Measurements from ENCODE around the gene CHEK2. TPM values are rescaled to one million over a fixed set of nuclear protein-coding genes. Genes with fewer than 3 reads are reported as not detected.

CHEK2 gene
- 31.4 and 35.0 TPM in 2 replicates for total RNA-seq

DNA sequence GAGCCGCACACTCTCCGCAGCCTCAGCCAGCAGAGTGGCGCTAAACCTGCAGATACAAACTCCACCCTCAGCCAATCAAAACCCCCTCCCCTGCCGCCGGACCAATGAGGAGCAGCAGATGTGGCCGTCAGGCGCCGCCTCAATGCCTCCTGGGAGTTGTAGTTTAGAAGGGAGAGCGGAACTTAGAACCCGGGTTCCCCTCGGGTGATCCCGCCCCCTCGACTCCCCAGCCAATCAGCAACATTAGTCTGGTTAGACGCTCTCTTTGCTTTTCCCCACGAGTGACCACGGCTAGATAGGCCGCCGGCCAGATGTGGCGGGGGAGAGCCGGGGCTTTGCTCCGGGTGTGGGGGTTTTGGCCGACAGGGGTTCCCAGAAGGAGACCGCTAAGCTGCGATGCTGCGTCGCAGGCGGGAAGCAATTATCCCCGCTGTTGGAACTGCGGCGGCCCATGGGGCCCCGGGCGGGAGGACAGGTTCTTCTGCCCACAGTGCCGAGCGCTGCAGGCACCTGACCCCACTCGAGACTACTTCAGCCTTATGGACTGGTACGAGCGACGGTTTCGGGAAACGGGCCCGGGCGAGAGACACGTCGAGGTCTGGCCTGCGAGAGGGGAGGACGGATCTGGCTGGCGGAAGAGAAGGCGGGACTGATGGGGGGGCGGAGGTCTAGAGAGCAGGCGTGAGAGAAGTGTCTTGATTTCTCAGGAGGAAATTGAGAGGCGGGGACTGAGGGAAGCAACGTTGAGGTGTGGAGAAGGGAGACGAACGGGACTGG, at the start of gene CHEK2, which contains the start of gene HSCB:
TSS of gene CHEK2 (minus strand) at position 36 of the 777 bp plus-strand sequence. CDS start 7,099 bp downstream, outside the sequence.
TSS of gene HSCB (plus strand) at position 255 of the 777 bp plus-strand sequence. CDS start at position 312, 57 bp downstream.
- Mint-ChIP-seq H3K4me3 (peak within 1 kb of the TSS; percentile 86), H3K36me3 (ENCODE audit: low read depth) (peaks cover 11% of the 10 kb centered on the region), H3K27me3 (ENCODE audit: insufficient read depth) (no peaks in the 10 kb centered on the region), H3K9me3 (no peaks in the 10 kb centered on the region), H3K27ac (peak within 1 kb of the TSS; percentile 70), H3K4me1 (ENCODE audit: low read depth) (peaks cover 42% of the 10 kb centered on the region)
- DNase-seq (ENCODE audit: low spot score): peak; percentile 97
- intact Hi-C loops (cut with micrococcal nuclease): loop anchor here (1.0 to 2.0 kb wide), 9 partner anchors 30 to 823 kb away; partner anchors contain the start of genes CCDC117, KREMEN1, PITPNB and XBP1

DNA sequence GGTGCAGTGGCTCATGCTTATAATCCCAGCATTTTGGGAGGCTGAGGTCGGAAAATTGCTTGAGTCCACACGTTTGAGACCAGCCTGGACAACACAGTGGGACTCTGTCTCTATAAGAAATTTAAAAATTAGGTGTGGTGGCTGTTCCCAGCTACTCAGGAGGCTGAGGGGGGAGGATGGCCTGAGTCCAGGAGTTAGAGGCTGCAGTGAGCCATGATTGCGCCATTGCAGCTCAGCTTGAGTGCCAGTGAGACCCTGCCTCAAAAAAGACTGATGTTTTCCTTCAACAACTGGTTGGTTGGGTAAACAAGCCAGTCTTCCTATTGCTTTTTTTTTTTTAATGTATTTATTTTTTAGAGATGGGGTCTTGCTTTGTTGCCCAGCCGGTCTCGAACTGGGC, 49.5 kb upstream of the CHEK2 start:
- Mint-ChIP-seq H3K27ac (no peak overlapping the region), H3K27me3 (ENCODE audit: insufficient read depth) (no peaks in the 10 kb centered on the region), H3K36me3 (ENCODE audit: low read depth) (peaks cover 62% of the 10 kb centered on the region), H3K4me1 (ENCODE audit: low read depth) (peaks cover 48% of the 10 kb centered on the region), H3K4me3 (no peak overlapping the region), H3K9me3 (no peaks in the 10 kb centered on the region)
- intact Hi-C loops (cut with micrococcal nuclease): loop anchor here (10.0 kb wide), 1 partner anchor 386 kb away; no protein-coding TSS in a partner anchor
- no peak for DNase-seq (ENCODE audit: low spot score)

DNA sequence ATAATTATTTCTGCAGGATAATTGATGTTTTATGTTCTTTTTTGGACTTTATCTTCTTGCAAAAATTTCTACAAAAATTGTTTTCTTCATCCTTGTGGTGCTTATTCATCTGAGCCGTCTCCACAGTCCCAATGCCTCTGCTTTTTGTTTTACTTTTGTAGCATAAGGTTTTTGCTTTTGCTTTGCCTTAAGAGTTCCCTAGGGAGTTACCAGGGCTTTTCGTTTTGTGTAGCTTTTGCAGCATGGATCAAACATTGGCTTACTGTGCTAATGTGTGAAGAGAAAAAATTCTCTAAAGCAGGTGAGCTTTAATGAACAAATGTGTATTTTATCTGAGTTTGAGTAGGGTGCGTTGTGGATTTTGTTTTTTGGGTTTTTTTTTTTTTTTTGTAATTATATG, 47.0 kb upstream of the CHEK2 start:
- no peak for DNase-seq (ENCODE audit: low spot score)
- Mint-ChIP-seq H3K27ac (no peak overlapping the region), H3K27me3 (ENCODE audit: insufficient read depth) (no peaks in the 10 kb centered on the region), H3K36me3 (ENCODE audit: low read depth) (peaks cover 60% of the 10 kb centered on the region), H3K9me3 (no peaks in the 10 kb centered on the region), H3K4me3 (no peak overlapping the region), H3K4me1 (ENCODE audit: low read depth) (peaks cover 31% of the 10 kb centered on the region)
- intact Hi-C loops (cut with micrococcal nuclease): no loop called here

DNA sequence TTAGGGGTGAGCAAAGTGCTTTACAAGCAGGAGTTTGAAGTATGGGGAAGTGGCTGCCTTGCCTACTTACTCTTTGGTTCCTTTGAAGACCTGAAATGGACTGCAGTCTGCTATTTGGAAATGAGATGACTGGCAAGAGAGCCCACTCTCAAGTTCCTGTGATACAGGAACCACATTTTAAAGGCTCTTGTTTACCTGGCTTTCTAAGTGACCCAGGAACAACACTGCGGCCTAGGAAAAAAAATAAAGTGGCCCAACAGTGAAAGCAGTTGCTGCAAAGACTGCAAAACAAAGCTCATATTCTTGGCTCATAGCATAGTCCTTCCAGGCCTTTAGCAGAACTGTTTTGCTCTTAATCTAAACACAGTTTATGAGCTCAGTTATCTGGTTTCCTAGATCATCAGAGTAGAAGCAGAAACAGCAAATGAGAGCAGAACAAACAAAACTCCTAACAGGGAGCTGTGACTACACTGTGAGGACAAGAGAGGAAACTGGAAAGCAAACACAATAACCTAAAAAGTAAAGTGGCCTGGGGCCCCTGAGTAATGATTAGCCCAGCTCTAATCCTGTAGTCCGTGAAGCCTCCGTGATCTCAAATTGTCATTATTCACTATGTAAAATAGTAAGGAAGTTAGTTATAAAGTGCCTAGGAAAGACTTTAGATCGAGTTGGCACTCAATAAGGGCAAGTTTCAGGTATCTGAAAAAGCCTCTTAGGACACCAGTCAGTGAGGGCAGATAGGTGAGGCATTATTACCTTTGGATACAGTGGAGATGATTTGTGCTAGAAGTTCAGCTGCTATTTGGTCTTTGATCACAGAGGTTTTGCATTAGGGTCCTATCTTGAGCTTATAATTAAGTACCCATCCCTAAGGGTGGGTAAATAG, 42.4 kb upstream of the CHEK2 start:
- peaks cover 52% of the 10 kb centered on the region for H3K36me3 Mint-ChIP-seq (ENCODE audit: low read depth)
- no peaks in the 10 kb centered on the region for H3K9me3 Mint-ChIP-seq
- H3K4me1 Mint-ChIP-seq (ENCODE audit: low read depth): peaks cover 24% of the 10 kb centered on the region
- intact Hi-C loops (cut with micrococcal nuclease): no loop called here
- DNase-seq (ENCODE audit: low spot score): no peak
- no peak overlapping the region for H3K27ac Mint-ChIP-seq
- H3K4me3 Mint-ChIP-seq: no peak overlapping the region
- no peaks in the 10 kb centered on the region for H3K27me3 Mint-ChIP-seq (ENCODE audit: insufficient read depth)

DNA sequence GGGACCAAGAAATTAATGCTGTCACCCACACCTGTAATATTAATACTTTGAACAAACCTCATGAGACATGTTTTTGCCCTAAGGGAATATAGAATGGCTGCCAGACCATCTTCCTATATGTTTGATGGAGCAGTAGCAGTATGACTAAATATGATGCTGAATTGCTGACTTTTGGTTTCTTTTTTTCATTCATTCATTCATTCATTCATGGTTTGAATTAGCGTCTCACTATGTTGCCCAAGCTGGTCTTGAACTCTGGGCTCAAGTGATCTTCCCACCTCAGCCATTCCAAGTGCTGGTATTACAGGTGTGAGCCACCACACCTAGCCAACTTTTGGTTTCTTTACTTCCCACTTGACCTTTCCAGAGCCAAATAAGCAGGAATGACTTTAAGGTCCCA, 38.7 kb upstream of the CHEK2 start:
- DNase-seq (ENCODE audit: low spot score): no peak
- no peak overlapping the region for H3K4me3 Mint-ChIP-seq
- peak overlapping the region; percentile 32 for H3K27ac Mint-ChIP-seq
- intact Hi-C loops (cut with micrococcal nuclease): no loop called here
- peaks cover 19% of the 10 kb centered on the region for H3K4me1 Mint-ChIP-seq (ENCODE audit: low read depth)
- no peaks in the 10 kb centered on the region for H3K9me3 Mint-ChIP-seq
- no peaks in the 10 kb centered on the region for H3K27me3 Mint-ChIP-seq (ENCODE audit: insufficient read depth)
- H3K36me3 Mint-ChIP-seq (ENCODE audit: low read depth): peaks cover 44% of the 10 kb centered on the region

DNA sequence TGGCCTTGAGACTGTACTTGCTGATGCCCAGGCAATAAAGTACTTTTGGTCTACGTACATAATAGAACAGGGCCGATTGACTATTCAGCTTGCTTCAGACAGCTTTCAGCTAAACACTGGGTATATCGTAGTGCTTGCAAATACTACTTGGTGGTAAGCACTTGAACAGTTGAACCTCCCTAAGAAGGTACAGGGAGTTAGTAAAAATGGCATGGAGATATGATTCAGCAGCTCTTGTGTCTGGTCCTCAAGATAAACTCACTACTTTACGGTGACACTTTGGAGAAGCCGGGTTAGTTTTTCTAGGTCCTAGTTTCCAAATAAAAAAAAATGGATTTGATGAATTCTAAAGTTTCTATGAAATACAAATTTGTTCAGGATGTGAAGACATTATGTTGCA, 38.2 kb upstream of the CHEK2 start:
- Mint-ChIP-seq H3K27me3 (ENCODE audit: insufficient read depth) (no peaks in the 10 kb centered on the region), H3K9me3 (no peaks in the 10 kb centered on the region), H3K4me3 (no peak overlapping the region), H3K36me3 (ENCODE audit: low read depth) (peaks cover 43% of the 10 kb centered on the region), H3K4me1 (ENCODE audit: low read depth) (peaks cover 23% of the 10 kb centered on the region), H3K27ac (no peak overlapping the region)
- intact Hi-C loops (cut with micrococcal nuclease): no loop called here
- DNase-seq (ENCODE audit: low spot score): no peak

DNA sequence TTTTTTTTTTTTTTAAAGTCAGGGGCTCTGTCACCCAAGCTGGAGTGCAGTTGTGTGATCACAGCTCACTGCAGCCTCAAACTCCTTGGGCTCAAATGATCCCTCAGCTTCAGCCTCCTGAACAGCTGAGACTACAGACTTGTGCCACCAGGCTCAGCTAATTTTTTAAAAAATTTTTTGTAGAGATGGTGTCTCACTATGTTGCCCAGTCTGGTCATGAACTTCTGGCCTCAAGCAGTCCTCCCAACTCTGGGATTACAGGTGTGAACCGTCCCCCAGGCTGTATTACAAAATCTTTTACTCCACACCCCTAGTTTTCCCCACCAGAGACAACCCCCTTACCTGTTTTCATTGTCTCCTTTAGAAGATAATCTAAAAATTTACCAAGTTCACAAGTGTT, 32.8 kb upstream of the CHEK2 start:
- H3K27ac Mint-ChIP-seq: peak overlapping the region; percentile 51
- peaks cover 29% of the 10 kb centered on the region for H3K36me3 Mint-ChIP-seq (ENCODE audit: low read depth)
- DNase-seq (ENCODE audit: low spot score): no peak
- peaks cover 25% of the 10 kb centered on the region for H3K4me1 Mint-ChIP-seq (ENCODE audit: low read depth)
- H3K27me3 Mint-ChIP-seq (ENCODE audit: insufficient read depth): peaks cover 4% of the 10 kb centered on the region
- peak overlapping the region; percentile 100 for H3K4me3 Mint-ChIP-seq
- intact Hi-C loops (cut with micrococcal nuclease): no loop called here
- peaks cover 5% of the 10 kb centered on the region for H3K9me3 Mint-ChIP-seq

DNA sequence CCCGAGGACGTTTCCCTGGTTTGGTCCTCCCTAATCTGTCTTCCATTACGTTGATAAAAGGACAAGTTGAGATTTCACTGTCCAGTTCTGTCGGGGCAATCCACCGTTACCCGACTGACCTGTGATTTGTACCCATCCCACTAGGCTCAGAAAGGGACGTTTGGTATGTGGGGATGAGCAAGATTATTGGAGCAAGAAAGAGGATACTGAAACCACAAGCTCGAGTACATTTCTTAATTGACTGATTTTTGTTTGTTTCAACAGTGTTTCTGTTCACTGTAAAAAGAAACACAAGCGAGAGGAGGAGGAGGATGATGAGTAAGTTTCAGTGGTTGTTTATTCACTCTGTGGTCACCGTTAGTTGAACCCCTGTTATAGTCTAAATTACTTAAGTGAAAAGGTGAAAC, 31.8 kb upstream of the CHEK2 start:
- peak overlapping the region; percentile 100 for H3K27ac Mint-ChIP-seq

DNA sequence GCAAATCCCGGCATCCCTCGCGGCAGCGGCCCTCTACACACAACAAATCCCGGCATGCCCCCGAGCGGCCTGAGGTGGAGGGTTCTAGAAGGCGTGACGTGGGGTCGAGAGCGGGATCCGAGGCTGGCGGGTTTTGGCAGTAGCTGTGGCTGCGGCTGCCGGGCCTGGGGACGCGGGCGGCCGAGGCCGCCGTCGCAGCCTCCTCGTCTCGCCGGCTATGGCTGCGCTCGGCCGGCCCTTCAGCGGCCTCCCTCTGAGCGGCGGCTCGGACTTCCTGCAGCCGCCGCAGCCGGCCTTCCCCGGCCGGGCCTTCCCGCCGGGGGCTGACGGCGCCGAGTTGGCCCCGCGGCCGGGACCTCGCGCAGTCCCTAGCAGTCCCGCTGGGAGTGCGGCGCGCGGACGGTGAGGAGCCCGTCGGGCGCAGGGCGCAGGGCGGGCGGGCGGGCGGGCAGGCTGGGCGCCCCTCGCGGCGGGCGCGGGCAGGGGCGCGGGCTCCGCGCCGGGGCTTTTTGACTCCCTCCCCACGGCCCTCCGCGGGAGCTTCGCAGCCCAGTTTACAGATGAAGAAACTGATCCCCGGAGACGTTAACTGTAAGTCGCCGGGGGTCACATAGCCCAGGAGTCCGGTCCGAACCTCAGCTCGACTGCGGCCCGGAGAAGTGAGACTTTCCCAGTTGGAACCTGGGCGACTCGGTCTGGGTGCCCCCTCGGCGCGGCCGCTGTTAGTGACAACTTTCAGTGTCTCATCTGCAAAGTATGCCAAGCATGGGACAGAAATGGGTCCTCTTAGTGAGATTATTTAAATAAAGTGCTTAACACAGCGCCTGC, 31.2 kb upstream of the CHEK2 start, which contains the start of gene CCDC117:
TSS of gene CCDC117 (plus strand) at position 63 of the 828 bp plus-strand sequence. CDS start at position 218, 155 bp downstream.
- peak; percentile 90 for DNase-seq (ENCODE audit: low spot score)
- Mint-ChIP-seq H3K4me3 (peak within 1 kb of the TSS; percentile 100), H3K27ac (peak within 1 kb of the TSS; percentile 100), H3K9me3 (peaks cover 5% of the 10 kb centered on the region), H3K4me1 (ENCODE audit: low read depth) (peaks cover 22% of the 10 kb centered on the region), H3K27me3 (ENCODE audit: insufficient read depth) (peaks cover 4% of the 10 kb centered on the region), H3K36me3 (ENCODE audit: low read depth) (peaks cover 26% of the 10 kb centered on the region)
- intact Hi-C loops (cut with micrococcal nuclease): loop anchor here (1.0 to 2.0 kb wide), 8 partner anchors 26 to 496 kb away; partner anchors contain the start of genes EWSR1, HSCB and ZNRF3

More for the DNA sequence above, 31.8 kb upstream of the CHEK2 start:
- Mint-ChIP-seq H3K4me1 (ENCODE audit: low read depth) (peaks cover 22% of the 10 kb centered on the region), H3K36me3 (ENCODE audit: low read depth) (peaks cover 29% of the 10 kb centered on the region), H3K27me3 (ENCODE audit: insufficient read depth) (peaks cover 4% of the 10 kb centered on the region), H3K4me3 (peak overlapping the region; percentile 100), H3K9me3 (peaks cover 5% of the 10 kb centered on the region)
- intact Hi-C loops (cut with micrococcal nuclease): loop anchor here (1.0 to 2.0 kb wide), 6 partner anchors 26 to 495 kb away; partner anchors contain the start of gene EWSR1
- no peak for DNase-seq (ENCODE audit: low spot score)

DNA sequence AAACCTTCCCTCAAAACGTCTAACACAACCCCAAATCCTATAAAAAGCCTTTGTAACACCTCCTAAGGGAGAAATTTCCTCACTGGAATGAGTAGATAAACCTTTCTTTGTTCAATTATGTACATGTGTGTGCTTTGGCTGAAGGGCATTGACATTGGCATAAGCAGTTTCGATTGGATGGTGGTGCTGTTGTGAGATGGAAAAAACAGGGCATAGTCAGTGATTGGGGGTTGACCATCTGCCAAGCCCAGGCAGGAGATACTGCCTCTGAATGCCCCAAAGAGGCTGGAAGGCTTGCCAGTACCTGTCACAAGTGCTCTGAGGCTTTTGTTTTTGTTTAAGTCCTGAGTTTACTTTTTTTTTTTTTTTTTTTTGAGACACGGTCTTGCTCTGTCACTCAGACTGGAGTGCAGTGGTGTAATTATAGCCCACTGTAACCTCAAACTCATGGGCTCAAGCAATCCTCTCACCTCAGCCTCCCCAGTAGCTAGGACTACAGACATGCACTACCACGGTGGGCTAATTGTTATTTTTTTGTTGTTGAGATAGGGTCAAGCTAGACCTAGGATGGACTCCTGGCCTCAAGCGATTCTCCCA, 29.7 kb upstream of the CHEK2 start:
- peaks cover 5% of the 10 kb centered on the region for H3K9me3 Mint-ChIP-seq
- H3K27ac Mint-ChIP-seq: no peak overlapping the region
- H3K4me3 Mint-ChIP-seq: no peak overlapping the region
- H3K27me3 Mint-ChIP-seq (ENCODE audit: insufficient read depth): peaks cover 4% of the 10 kb centered on the region
- H3K36me3 Mint-ChIP-seq (ENCODE audit: low read depth): peaks cover 24% of the 10 kb centered on the region
- intact Hi-C loops (cut with micrococcal nuclease): no loop called here
- DNase-seq (ENCODE audit: low spot score): no peak
- H3K4me1 Mint-ChIP-seq (ENCODE audit: low read depth): peaks cover 22% of the 10 kb centered on the region

DNA sequence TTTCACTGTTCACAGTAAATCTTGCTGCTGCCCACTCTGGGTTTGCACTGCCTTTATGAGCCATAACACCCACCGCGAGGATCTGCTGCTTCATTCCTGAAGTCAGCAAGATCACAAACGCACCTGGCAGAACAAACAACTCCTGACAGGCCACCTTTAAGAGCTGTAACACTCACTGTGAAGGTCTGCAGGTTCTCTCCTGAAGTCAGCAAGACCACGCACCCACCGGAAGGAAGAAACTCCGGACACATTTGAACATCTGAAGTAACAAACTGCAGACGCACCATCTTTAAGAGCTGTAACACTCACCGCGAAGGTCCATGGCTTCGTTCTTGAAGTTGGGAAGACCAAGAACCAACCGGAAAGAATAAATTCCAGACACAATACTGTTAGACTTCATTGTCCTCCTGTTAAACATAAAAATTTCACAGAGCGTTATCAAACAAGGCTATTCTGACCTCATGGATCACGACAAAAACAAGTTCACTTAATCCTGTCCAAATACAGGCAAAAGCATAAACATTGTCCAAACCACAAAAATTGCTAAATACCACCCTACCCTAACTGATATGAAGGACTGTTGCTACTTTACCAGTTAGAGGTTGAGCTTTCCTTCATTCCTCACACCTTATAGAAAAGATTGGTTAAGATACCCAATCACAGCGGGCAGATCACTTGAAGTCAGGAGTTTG, 27.9 kb upstream of the CHEK2 start:
- intact Hi-C loops (cut with micrococcal nuclease): no loop called here
- DNase-seq (ENCODE audit: low spot score): no peak
- Mint-ChIP-seq H3K4me3 (no peak overlapping the region), H3K27ac (no peak overlapping the region), H3K9me3 (peaks cover 5% of the 10 kb centered on the region), H3K36me3 (ENCODE audit: low read depth) (peaks cover 10% of the 10 kb centered on the region), H3K27me3 (ENCODE audit: insufficient read depth) (peaks cover 4% of the 10 kb centered on the region), H3K4me1 (ENCODE audit: low read depth) (peaks cover 12% of the 10 kb centered on the region)

Data from activated T-helper 1 cell treated with anti-CD3 and anti-CD28 coated beads, Interleukin-12 subunit alpha, Interleukin-12 subunit beta, Interleukin-2, Interleukin-4 antibody, amounts not matched to agents 30 ng/mL and 10 ng/mL and 1 ng/mL, durations not matched to agents 14 hours and 24 hours and 36 hours (primary cell).